GM19467 (cell line): ENCODE results near the gene RCN1.
"Not testable (repeated sequence)": the region's sequence is repeated elsewhere in the genome, so short reads cannot be mapped to it uniquely, and the experiment has no call there.

Source experiments
- ATAC-seq: cut with Tn5 transposase; IDR thresholded peaks from one replicate; pipeline ENCODE4 v1.9.1; 2021; ENCODE audit warnings: mild to moderate bottlenecking, moderate library complexity; ENCODE audit not compliant: unreplicated experiment

Gene RCN1

GRCh38 chr11:32109592-32109991 lies 18.7 kb downstream of the RCN1 start:
- ATAC-seq: no peak

DNA sequence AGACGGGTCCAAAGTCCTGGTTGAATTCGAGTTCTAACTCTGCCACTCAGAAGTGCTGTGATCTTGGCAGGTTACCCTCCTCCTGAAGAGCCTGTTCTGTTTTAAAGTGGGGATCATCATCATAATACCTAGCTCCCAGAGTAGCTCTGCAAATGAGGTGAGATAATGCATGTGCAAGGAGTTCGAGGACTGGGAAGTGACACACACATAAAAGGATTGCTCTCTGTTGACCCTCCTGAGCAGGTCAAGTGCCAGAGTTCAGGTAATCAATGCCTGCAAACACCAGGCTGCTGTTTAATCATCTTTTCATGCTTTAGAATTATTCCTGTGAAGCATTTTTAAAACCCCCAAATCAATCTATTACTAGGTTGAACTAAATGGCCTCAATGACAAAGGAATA lies 19.9 kb downstream of the RCN1 start:
- no peak for ATAC-seq

DNA sequence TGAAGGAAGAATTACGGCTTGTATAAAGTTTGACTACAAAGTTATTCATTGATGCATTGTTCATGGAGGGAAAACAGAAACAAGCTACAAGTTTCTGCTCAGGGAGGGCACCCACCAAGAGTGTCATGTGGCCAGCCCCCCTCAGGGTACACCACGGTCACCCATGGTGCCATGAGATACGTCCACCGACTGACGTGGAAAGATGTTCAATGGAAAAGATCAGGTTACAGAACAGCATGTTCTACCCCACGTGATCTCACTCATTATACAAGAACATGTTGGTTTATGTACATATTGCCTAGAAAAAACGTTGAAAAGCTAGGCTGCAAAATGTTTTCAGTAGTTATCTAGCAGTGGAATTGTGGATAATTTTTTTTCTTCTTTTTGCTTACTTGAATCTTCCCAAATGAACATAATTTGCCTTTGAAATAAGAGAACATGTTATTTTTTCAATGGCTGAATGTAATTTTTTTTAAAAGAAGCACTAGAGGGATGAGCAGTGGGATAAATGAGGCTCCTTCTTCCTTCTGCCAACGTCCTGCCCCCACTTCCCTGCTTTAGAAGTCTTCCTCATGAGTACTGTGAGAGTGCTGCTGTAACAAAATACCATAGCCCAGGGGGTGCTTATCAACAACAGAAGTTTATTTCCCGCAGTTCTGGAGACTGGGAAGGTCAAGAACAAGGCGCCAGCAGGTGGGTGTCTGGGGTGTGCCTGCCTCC lies 22.5 kb downstream of the RCN1 start:
- ATAC-seq: no peak

GRCh38 chr11:32113920-32114203 lies 23.0 kb downstream of the RCN1 start:
- ATAC-seq: no peak

GRCh38 chr11:32115446-32115845 lies 24.6 kb downstream of the RCN1 start:
- ATAC-seq: no peak

DNA sequence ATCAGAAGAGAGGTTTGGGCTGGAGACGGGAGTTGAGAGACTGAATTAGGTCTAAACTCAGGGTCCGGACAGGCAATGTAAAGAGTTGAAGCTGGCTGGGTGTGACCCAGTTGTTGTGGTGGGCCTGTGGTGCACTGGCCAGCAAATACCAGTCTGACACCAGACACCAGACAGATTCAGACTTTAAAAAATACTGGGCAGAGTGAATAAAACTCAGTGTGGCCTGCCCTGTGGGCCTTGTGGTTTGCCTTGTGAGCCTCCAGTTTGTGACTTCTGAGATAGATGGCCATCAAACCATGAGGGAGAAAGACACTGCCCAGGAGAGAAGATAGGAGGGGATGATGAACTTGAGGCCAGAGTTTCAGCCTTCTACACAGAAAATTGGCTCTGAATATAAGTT lies 25.8 kb downstream of the RCN1 start:
- no peak for ATAC-seq

DNA sequence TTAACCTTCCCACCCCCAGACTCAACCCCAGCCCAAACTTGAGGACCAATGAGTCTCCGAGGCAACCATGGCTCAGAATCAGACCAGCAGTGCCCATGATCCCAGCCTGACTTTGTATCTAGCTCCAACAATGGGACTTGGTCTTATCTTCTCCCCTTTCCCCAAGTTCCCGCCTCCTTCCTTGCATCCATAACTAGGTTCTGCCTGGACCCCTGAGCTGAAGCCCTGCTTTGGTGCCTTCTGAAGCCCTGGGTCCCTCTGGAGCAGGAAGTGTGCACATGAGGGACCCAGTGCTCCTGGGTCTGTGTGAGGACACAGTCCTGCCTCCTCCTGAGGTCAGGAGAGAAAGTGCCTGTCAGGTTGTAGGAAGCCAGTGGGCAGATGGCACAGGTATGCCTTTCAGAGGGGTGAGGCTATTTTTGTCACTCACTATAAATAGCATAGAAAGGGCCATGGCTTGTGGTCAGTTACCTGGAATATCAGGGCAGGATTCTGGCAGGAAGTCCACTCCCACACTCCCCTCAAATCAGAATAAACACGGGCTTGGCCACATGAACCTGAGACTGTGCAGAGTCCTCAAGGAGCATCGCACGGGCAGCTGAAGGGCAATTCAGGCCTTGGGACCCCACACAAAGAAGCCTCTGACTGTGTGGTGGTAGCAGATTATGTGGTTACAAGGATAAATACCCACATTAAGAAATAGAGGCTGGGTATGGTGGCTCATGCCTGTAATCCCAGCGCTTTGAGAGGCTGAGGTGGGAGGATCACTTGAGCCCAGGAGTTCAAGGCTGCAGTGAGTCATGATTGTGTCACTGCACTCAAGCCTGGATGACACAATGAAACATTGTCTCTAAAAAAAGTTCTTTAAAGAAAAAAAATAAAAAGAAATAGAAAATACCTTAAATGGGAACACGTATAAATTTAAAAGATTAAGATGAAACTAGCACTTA lies 27.4 kb downstream of the RCN1 start:
- ATAC-seq: no peak

DNA sequence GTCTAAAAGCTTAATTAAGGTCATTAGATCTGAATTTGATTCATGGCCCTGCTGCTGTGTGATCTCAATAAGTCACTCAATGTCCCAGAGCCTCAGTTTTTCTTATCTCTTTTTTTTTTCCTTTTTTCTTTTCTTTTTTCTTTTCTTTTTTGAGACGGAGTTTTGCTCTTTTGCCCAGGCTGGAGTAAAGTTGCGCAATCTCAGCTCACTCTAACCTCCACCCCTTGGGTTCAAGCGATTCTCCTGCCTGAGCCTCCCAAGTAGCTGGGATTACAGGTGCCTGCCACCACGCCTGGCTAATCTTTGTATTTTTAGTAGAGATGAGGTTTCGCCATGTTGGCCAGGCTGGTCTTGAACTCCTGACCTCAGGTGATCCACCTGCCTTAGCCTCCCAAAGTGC lies 28.3 kb downstream of the RCN1 start:
- ATAC-seq: not testable (repeated sequence)

- ATAC-seq: no peak
Observed at GRCh38 chr11:32121012-32121411, 30.1 kb downstream of the RCN1 start.

DNA sequence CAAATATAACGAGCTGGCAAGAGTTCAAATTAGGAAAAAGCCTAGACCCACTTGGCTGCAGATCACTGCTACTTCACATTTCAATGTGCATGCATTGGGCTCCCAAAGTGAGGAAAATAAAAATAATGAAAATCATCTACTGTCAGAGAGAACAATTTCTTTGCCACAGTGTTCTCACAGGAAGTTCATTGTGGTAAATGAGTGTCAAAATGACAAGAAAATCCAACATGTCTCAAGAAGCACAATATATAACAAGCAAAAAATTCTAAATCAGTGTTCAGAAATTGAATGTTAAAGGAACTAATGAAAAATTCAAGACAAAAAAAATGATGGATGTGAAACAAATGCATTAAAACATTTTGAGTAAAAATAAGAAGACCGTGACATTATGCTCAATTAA lies 31.3 kb downstream of the RCN1 start:
- ATAC-seq: no peak

GRCh38 chr11:32131321-32131720 lies 40.4 kb downstream of the RCN1 start:
- no peak for ATAC-seq

DNA sequence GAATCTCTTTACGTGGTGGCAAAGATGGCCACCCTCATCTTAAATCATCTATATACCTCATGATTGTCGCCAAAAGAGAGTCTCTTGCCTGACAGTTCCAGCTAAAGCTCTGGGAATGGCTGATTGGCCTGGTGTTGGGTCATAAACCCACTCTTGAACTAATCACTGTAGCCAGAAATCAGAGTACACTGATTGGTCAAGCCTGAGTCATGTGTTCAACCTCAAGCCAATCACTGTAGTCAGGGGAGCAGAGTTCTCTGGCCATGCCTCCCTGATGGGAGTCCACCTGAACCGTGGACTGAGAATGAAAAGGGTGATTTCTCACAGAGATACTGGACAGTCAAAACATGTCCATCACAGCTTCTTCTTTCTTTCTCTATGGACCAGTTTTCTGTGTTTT lies 45.8 kb downstream of the RCN1 start:
- ATAC-seq: no peak

GRCh38 chr11:32137263-32137662 lies 46.4 kb downstream of the RCN1 start:
- ATAC-seq: no peak

GRCh38 chr11:32137869-32138268 lies 47.0 kb downstream of the RCN1 start:
- ATAC-seq: no peak

DNA sequence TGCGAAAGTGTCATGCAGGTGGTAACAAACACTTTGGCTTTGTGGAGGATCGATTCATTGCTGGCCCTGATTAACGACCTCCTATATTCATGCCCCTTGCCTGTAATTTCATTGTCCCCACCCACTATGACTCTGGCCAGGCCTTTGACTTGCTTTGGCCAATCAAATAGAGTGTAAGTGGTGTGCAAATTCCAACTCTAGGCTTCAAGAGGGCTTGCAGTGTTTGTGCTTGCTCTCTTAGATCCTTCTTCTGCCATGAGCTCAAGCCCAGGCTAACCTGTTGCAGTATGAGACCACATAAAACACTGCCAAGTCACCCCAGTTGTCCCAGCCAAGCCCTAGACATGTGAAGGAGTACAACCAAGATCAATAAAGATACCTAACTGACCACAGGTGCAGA lies 48.0 kb downstream of the RCN1 start:
- no peak for ATAC-seq

DNA sequence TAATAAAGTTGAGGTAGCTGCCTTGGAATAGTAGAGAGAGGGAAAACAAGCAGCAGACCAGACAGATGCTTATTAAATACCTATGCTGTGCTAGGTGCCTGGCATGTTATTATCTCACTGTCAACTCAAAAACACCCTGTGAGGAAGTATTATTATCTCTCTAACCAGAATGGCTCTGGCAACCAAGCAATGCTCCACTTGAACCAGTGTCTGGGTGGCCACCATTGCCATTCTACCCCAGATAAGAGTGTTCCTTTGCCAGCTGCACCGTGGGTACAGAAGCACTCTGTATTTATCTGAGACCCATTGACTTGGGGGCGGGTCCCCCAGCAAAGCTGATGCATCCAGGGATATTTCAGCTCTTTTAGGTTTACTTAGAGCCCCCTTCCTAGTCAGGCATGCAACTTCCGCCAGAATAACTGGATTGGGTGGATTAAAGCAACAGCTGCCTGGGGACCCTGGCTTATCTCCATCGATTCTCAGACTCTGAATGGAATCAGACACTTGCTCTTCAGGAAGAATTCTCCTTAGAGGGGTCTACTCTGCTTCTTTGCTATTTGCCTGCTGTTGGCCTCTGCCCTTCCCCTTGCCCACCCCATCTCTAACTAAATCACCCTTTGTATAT lies 49.1 kb downstream of the RCN1 start:
- no peak for ATAC-seq

DNA sequence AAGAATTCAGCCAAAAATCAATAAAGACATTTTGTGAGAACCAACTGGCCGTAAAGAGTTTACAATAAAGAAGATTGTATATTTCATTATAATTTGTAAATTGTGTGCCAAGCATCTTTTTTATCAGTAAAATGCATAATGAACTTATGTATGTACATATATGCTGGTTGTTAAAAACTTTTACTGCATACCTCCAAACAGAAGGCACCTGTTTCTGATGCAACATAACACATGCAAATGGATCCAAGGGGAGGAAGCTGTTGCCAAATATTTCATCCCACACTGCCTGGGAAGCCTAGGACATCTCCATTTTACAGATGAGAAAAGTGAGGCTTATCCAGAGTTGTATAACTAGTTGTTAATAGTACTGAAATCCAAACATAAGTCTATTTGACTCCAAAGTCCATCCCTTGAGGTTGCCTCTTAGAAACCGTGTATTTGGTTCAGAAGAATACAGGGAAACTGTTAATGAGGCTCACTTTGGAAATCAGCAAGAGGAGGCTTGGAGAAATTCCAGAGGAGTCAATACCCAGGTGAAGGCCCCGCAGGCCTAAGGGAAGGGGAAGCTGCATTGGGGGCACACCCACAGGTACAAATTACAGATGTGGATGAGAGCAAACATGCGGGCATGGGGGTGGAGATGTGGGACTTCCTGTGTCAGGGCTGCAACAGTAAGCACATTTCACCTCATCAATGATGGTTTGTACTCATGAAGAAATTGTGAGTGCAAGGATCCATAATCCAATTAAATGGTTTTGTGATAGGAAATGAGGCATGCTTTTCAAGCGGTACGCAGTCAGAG lies 51.1 kb downstream of the RCN1 start:
- ATAC-seq: no peak

DNA sequence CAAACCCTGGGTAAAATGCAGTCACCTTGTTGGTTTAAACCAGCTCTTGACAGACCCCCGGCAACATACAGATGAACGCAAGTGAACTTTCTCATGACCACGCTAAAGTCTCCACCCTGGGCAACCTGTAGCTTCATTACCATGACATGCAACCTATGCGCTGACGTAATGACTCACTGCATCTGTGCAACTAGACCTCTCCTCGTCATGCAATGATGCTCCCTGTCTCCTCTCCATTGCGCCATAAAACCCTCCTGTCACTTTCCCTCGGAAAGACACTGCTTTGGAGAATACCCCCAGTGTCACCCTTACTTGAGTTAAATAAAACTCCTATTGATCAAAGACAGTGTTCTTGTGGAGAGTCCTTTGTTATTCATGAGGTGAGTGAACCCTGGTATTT lies 52.5 kb downstream of the RCN1 start:
- no peak for ATAC-seq

DNA sequence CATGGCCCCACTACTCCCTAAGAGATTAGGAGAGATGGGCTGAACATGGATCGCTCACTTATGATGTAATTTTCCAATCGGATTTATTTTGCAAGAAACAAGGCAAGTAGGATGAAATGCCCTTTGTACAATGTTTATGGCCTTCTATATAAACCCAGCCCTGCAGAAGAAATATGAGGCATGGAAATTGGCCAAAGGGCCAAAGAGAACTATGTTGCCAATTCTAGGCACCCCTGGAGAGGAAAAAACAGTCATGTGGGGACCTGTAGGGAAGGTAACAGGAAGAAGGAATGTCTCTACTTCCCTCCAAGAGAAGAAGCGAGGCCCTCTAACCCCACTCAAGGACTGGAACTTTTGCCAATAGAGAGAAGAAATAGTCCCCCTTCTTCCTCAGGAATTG lies 54.4 kb downstream of the RCN1 start:
- no peak for ATAC-seq

- no peak for ATAC-seq
Observed at GRCh38 chr11:32148895-32149294, 58.0 kb downstream of the RCN1 start.

DNA sequence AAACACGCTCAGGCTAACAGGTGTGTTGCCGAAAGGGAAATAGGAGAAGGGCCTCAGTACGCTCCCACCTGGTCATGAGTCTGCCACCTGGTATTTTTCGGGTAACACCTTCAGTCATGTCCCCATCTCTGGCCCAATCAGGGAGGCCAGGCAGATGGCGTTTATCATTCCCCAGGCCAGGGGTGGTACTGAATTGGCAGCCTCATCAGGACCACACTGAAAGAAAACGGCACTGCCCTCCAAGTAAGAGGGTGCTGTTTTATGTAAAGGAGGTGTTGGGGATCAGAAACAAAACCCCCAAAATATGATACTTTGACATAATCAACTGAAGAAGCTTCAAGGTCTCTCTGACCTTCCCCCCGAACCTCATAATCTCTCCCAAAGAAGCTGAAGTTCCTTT lies 58.9 kb downstream of the RCN1 start:
- no peak for ATAC-seq
